RPMI8226 (cell line): Measurements from ENCODE around the gene GTF2IRD1.
"Not testable (repeated sequence)": the region's sequence is repeated elsewhere in the genome, so short reads cannot be mapped to it uniquely, and the experiment has no call there.

Experiments
- DNase-seq: peaks from one replicate; pipeline ENCODE4 v3.0.0-alpha.2; 2015

Gene GTF2IRD1

DNA sequence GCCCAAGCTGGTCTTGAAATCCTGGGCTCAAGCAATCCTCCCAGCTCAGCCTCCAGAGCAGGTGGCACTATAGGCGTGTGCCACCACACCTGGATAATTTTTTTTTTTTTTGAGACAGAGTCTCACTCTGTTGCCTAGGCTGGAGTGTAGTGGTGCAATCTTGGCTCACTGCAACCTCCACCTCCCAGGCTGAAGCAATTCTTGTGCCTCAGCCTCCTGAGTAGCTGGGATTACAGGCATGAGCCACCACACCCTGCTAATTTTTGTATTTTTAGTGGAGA lies 16.5 kb upstream of the GTF2IRD1 start:
- peak; percentile 33 for DNase-seq

- no peak for DNase-seq
Observed at GRCh38 chr7:74438327-74438726, 15.4 kb upstream of the GTF2IRD1 start.

- no peak for DNase-seq
Observed at GRCh38 chr7:74439541-74439940, 14.2 kb upstream of the GTF2IRD1 start.

DNA sequence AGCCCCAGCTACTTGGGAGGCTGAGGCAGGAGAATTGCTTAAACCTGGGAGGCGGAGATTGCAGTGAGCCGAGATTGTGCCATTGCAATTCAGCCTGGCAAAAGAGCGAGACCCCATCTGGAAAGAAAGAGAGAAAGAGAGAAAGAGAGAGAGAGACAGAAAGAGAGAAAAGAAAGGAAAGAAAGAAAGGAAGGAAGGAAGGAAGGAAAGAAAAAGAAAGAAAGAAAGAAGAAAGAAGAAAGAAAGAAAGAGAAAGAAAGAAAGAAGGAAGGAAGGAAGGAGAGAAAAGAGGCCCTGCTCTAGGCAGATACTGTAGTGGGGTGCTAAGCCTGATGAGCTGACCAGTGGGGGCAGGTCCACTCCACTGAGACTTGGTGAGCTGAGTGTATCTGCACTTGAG lies 13.6 kb upstream of the GTF2IRD1 start:
- DNase-seq, result not testable (repeated sequence)

- no peak for DNase-seq
Observed at GRCh38 chr7:74441801-74442200, 11.9 kb upstream of the GTF2IRD1 start.

GRCh38 chr7:74443543-74444247 lies 10.0 kb upstream of the GTF2IRD1 start:
- no peak for DNase-seq

GRCh38 chr7:74449144-74449543 lies 4.6 kb upstream of the GTF2IRD1 start:
- no peak for DNase-seq

GRCh38 chr7:74449809-74450397 lies 3.8 kb upstream of the GTF2IRD1 start:
- peak; percentile 87 for DNase-seq

GRCh38 chr7:74452748-74453321 lies 871 bp upstream of the GTF2IRD1 start:
- no peak for DNase-seq

- DNase-seq, result no peak
Observed at GRCh38 chr7:74454021-74454924, 567 bp downstream of the GTF2IRD1 start.

DNA sequence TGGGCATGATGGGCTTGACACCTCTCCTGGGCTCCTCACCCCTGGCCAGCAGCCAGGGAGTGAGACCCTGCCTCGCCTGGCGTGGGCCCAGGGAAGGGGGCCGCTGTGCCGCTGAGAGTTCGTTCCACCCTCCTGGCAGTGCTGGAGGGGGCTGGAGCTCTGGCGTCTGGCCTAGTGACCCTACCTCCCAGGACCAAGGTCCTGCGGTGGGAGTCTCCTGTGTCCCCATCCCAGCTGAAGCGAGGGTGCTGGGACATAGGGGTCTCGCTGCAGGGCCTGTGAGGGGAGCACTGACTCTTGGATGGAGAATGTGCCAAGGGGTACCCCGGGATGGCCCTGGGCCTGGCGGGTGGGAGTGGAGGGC lies 1.2 kb downstream of the GTF2IRD1 start:
- DNase-seq, result no peak

DNA sequence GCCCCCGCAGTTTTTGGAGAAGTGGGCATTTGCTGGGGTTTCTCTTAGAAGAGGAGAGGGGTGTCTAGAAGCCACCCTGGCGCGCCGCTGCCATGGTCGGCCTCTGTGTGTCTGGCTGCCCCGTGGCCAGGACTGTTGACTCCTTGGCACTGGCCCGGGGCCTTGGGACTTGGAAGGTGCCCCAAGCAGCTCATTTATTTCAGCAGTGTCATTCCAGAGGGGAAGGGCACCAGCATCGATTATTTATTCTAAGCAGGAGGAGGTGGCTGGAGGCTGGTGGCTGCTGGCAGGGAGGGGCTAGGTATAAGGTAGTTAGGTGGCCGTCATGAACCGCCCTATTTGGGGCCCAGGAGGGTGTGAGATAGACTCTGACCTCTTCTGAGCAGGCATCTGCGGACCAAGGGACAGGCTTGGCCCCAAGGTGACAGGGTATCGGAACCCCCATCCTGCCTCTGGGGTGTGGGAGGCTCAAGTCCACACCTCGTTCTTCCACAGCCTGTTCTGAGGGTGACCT lies 1.6 kb downstream of the GTF2IRD1 start:
- DNase-seq, result no peak

GRCh38 chr7:74455928-74456327 lies 2.2 kb downstream of the GTF2IRD1 start:
- DNase-seq, result no peak

DNA sequence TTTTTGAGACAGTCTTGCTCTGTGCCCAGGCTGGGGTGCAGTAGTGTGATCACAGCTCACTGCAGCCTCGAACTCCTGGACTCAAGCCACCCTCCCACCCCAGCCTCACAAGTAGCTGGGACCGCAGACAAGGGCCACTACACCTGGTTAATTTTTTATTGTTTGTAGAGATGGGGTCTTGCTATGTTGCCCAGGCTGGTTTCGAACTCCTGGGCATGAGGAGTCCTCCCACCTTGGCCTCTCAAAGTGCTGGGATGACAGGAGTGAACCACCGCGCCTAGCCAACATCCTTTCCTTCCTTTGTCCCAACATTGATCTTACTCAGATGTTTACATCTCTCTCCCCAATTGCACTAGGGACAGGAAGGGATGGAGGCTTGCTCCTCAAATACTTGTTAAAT lies 3.3 kb downstream of the GTF2IRD1 start:
- DNase-seq, result no peak

- DNase-seq, result no peak
Observed at GRCh38 chr7:74461970-74462706, 8.4 kb downstream of the GTF2IRD1 start.

DNA sequence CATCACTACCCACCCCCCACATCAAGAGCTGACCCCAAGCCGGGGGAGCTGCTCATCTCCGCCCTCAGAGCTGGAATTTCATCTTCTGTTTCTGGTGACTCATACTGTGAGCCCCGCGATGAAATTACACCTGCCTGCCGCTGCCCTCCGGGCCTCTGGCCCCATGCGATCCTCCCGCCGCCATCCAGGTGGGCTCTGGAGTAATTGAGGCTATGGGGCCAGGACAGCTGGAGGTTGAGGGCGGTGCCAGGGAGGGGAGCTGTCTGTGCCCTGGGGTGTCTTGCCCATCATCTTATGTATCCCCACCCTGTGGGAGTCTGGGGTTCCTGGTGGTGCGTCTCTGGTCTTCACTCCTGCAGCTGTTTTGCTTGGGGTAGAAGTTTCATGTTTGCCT lies 9.0 kb downstream of the GTF2IRD1 start:
- peak; percentile 58 for DNase-seq

GRCh38 chr7:74464931-74465886 lies 11.5 kb downstream of the GTF2IRD1 start:
- DNase-seq, result peak; percentile 90

GRCh38 chr7:74466196-74466813 lies 12.6 kb downstream of the GTF2IRD1 start:
- DNase-seq, result no peak

DNA sequence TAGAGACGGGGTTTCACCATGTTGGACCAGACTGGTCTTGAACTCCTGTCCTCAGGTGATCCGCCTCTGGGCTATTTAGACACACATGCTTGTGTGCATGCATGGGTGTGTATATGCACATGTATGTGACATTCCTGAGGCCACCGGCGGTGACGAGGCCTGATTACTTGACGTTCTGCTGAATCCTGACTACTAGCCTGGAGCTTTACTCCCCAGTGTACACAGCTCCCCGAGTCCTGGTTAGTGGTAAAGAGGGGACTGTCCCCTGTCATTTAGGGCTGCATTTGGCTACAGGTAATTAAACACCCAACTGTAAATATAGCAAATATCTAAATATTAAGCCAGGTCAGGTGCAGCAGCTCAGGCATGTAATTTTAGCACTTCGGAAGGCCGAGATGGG lies 14.2 kb downstream of the GTF2IRD1 start:
- DNase-seq, result no peak

DNA sequence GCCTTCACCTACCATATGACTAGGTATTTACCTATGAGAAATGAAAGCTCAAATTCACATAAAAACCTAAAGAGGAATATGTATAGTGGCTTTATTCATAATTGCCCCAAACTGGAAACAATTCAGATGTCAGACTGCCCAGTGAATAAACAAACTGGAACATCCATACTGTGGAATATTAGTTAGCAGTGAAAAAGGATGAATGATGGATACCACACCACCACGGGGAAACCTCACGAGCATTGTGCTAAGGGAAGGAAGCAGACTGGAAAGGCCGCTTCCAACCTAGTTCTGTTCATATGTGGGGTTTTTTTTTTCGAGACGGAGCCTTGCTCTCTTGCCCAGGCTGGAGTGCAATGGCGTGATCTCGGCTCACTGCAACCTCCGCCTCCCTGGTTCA lies 16.8 kb downstream of the GTF2IRD1 start:
- DNase-seq, result no peak

- DNase-seq, result no peak
Observed at GRCh38 chr7:74473116-74473515, 19.4 kb downstream of the GTF2IRD1 start.
